K562 (cell line): ENCODE measurements around the gene TMEM170A. TPM values are rescaled to one million over a fixed set of nuclear protein-coding genes. Genes with fewer than 3 reads are reported as not detected.

Experiments
- ATAC-seq: fragments of 200-7000 bp; cut with Tn5 transposase; 3 replicates; pipeline ENCODE4 v1.9.1; 2020; ENCODE audit warnings: moderate library complexity
- BruUV-seq: library from RNA; stranded (reverse); fragments of 400-500 nt; replicated peaks from 2 replicates; lab custom pipeline; 2021; lab: Mats Ljungman, UMichigan
- CTCF ChIA-PET: fragments of 300-600 bp; formaldehyde crosslinking; extraction: SDS; loops from one replicate; lab custom pipeline; 2021; ENCODE audit warnings: low intra/inter-chr PET ratio; lab: Yijun Ruan, JAX
- POLR2A ChIA-PET: fragments of 300-600, 350-650 bp; sonication (Branson Sonifier 250); formaldehyde crosslinking; extraction: SDS; loops from one replicate; lab custom pipeline; 2021; ENCODE audit warnings: antibody characterized with exemption, inconsistent platforms; lab: Yijun Ruan, JAX
- DNase-seq, 4 experiments: peaks; one replicate each; pipeline versions ENCODE4 v3.0.0 to v3.0.0-alpha.2; 2011 to 2018; ENCODE audit warnings: low spot score in 3 of 4, mixed read lengths in 3 of 4; ENCODE audit errors: extremely low read depth in 1 of 4
- FAIRE-seq: peaks from 2 replicates; lab custom pipeline; 2011; peaks lifted over from hg19 to GRCh38; lab: Jason Lieb, UNC
- H2AFZ ChIP-seq: 2 replicates; pipeline ENCODE4 v1.6.0; 2011; ENCODE audit warnings: low read depth, low read length, control low read depth, inconsistent platforms
- H3K27ac ChIP-seq: fragments of 200-600 bp; 3 replicates; pipeline ENCODE4 v1.8.0; 2011; ENCODE audit warnings: low read depth, mild to moderate bottlenecking, control low read depth, inconsistent platforms, low read length, moderate library complexity, mixed read lengths; ENCODE audit errors: extremely low read depth
- H3K27me3 ChIP-seq, 2 experiments: fragments of 300-600 bp in 1 of 2; 2 replicates in 1 of 2; 3 replicates in 1 of 2; pipeline versions ENCODE4 v1.6.0 to v1.8.0; 2011; ENCODE audit warnings: inconsistent platforms in 2 of 2, low read length in 2 of 2, mild to moderate bottlenecking in 1 of 2, mixed read lengths in 1 of 2, moderate library complexity in 1 of 2; ENCODE audit not compliant: control insufficient read depth in 2 of 2, insufficient read depth in 2 of 2
- H3K36me3 ChIP-seq: fragments of 300-600 bp; 3 replicates; pipeline ENCODE4 v1.8.0; 2011; ENCODE audit warnings: mild to moderate bottlenecking, low read length, inconsistent platforms; ENCODE audit not compliant: control insufficient read depth, insufficient read depth
- H3K4me1 ChIP-seq, 2 experiments: fragments of 200-600 bp in 1 of 2; replicated peaks in 1 of 2; 2 replicates in 1 of 2; 3 replicates in 1 of 2; pipeline versions ENCODE4 v1.5.1 to v1.8.0; 2011; ENCODE audit warnings: inconsistent platforms in 2 of 2, low read length in 2 of 2, mild to moderate bottlenecking in 1 of 2, mixed read lengths in 1 of 2, moderate library complexity in 1 of 2; ENCODE audit not compliant: control insufficient read depth in 2 of 2, insufficient read depth in 2 of 2
- H3K4me2 ChIP-seq: 2 replicates; pipeline ENCODE4 v1.6.1; 2011; ENCODE audit warnings: low read length, control low read depth, inconsistent platforms, mixed read lengths; ENCODE audit not compliant: insufficient read depth
- H3K4me3 ChIP-seq: fragments of 200-600 bp; sonication (generic), shearing (Covaris generic); 2 replicates; pipeline ENCODE4 v1.5.1; 2016; ENCODE audit warnings: control low read depth, inconsistent platforms
- H3K79me2 ChIP-seq: fragments of 200-600 bp; 3 replicates; pipeline ENCODE4 v1.8.0; 2011; ENCODE audit warnings: low read length, inconsistent platforms; ENCODE audit not compliant: control insufficient read depth, insufficient read depth
- H3K9ac ChIP-seq, 2 experiments: 2 replicates each; pipeline versions ENCODE4 v1.6.0 to v1.6.1; 2011; ENCODE audit warnings: low read depth in 2 of 2, low read length in 2 of 2, control low read depth in 1 of 2, inconsistent platforms in 1 of 2, mild to moderate bottlenecking in 1 of 2, mixed read lengths in 1 of 2; ENCODE audit not compliant: insufficient read depth in 1 of 2
- H3K9me1 ChIP-seq: one replicate; pipeline ENCODE4 v1.6.0; 2011; ENCODE audit warnings: inconsistent platforms, mild to moderate bottlenecking, low read length, moderate library complexity; ENCODE audit not compliant: control insufficient read depth, insufficient read depth
- H3K9me3 ChIP-seq: replicated peaks from 2 replicates; pipeline ENCODE4 v1.5.1; 2011; ENCODE audit warnings: low read depth, low read length, inconsistent platforms; ENCODE audit not compliant: control insufficient read depth, insufficient read depth
- H4K20me1 ChIP-seq: replicated peaks from 2 replicates; pipeline ENCODE4 v1.6.1; 2011; ENCODE audit warnings: low read length, inconsistent platforms, mixed read lengths; ENCODE audit not compliant: control insufficient read depth, insufficient read depth
- ATF4 ChIP-seq: fragments of 450-650 bp; formaldehyde crosslinking; IDR thresholded peaks from 2 replicates; pipeline ENCODE4 v1.4.0; 2022; ENCODE audit warnings: mild to moderate bottlenecking, moderate library complexity
- CBX3 ChIP-seq, 2 experiments: IDR thresholded peaks; 1 replicate in 1 of 2; 2 replicates in 1 of 2; pipeline ENCODE4 v1.6.1; 2012; ENCODE audit warnings: inconsistent platforms in 2 of 2, low read length in 2 of 2, borderline replicate concordance in 1 of 2, control low read depth in 1 of 2
- CEBPB ChIP-seq: fragments of 450-650 bp; IDR thresholded peaks from 2 replicates; pipeline ENCODE4 v1.6.1; 2016; ENCODE audit warnings: missing genetic modification characterization, missing compliant biosample characterization
- CTCF ChIP-seq, 3 experiments: IDR thresholded peaks in 2 of 3; conservative IDR thresholded peaks in 1 of 3; 2 replicates each; pipeline ENCODE4 v1.5.1; 2011 to 2012; ENCODE audit warnings: low read length in 3 of 3, mild to moderate bottlenecking in 3 of 3, control low read depth in 2 of 3, improper control_type of control experiment in 1 of 3, inconsistent platforms in 1 of 3, low read depth in 1 of 3, mixed read lengths in 1 of 3, moderate library complexity in 1 of 3; ENCODE audit not compliant: insufficient read depth in 2 of 3
- ELF2 ChIP-seq: fragments of 250-450 bp; sonication (Bioruptor Pico); IDR thresholded peaks from 2 replicates; pipeline ENCODE4 v1.5.0; 2021; ENCODE audit warnings: mild to moderate bottlenecking
- KLF16 ChIP-seq: IDR thresholded peaks from 2 replicates; pipeline ENCODE4 v1.6.1; 2016; ENCODE audit warnings: antibody characterized with exemption
- RAD21 ChIP-seq, 2 experiments: fragments of 250-450 bp in 1 of 2; fragments of 450-650 bp in 1 of 2; sonication (Bioruptor Pico) in 1 of 2; formaldehyde crosslinking in 1 of 2; IDR thresholded peaks in 1 of 2; conservative IDR thresholded peaks in 1 of 2; 2 replicates each; pipeline versions ENCODE4 v1.4.0 to v1.8.0; 2020 to 2022; ENCODE audit warnings: mild to moderate bottlenecking in 2 of 2, moderate library complexity in 1 of 2
- SMC3 ChIP-seq: conservative IDR thresholded peaks from 2 replicates; pipeline ENCODE4 v1.6.1; 2011; ENCODE audit warnings: low read depth, low read length, improper control_type of control experiment; ENCODE audit not compliant: insufficient read depth
- ZBTB1 ChIP-seq: sonication (generic); formaldehyde crosslinking; IDR thresholded peaks from 2 replicates; pipeline ENCODE4 v1.8.1; 2023; ENCODE audit warnings: missing genetic modification reagents, low read depth, mild to moderate bottlenecking, borderline replicate concordance
- WGBS: fragments of 100-300 bp; shearing (Covaris generic); methylation state at CpG from one replicate; pipeline ENCODE4 v1.1.6; 2016; ENCODE audit warnings: low coverage, mixed read lengths; ENCODE audit not compliant: insufficient coverage; ENCODE audit errors: missing lambda C conversion rate; 5-methylcytosine and 5-hydroxymethylcytosine counted together
- in situ Hi-C: fragments of 300-500 bp; cut with MboI; formaldehyde crosslinking; loops from 4 replicates; pipeline ENCODE4 v1.15.0; 2018; ENCODE audit warnings: inconsistent platforms, mixed read lengths
- intact Hi-C: fragments of 100-400 bp; cut with micrococcal nuclease; formaldehyde crosslinking; loops from 2 replicates; pipeline ENCODE4 v1.14.2; 2022
- polyA plus RNA-seq, 8 experiments: library from polyadenylated mRNA; depleted of rRNA in 4 of 8; stranded (reverse) in 5 of 8; unstranded in 3 of 8; fragments of >200 nt; fragmentation: Nextera tagmentation in 2 of 8; fragmentation: Illumina TruSeq in 1 of 8; extraction: Ambion mirVana in 2 of 8; extraction: Trizol in 1 of 8; gene quantifications; 2 replicates each; pipeline versions ENCODE4 v1.2.1 to v1.2.3, GENCODE V29; 2011 to 2014; ENCODE audit warnings: inconsistent platforms in 1 of 8, missing spikeins in 1 of 8
- total RNA-seq, 7 experiments: library from RNA; depleted of rRNA in 6 of 7; stranded (reverse); fragments of >200 nt in 6 of 7; fragmentation: Illumina TruSeq in 2 of 7; extraction: Trizol in 2 of 7; gene quantifications; 2 replicates each; pipeline versions ENCODE4 v1.2.1 to v1.2.3, GENCODE V29; 2011 to 2021; ENCODE audit warnings: low replicate concordance in 1 of 7

Gene TMEM170A
- total and polyA plus RNA-seq, 9 of the 15 experiments (the other 6 are each of a cell fraction or from before 2014, with no cell fraction given) = 6.1 to 30.2 (median 15.0) TPM

GRCh38 chr16:75406943-75407342 lies 57.5 kb downstream of the TMEM170A start:
- FAIRE-seq = no peak
- CTCF ChIA-PET = no interaction called here
- no TSS peak for BruUV-seq
- H3K9me3 ChIP-seq = no peaks in the 10 kb centered on the region
- WGBS = 91% methylated on average over 4 of the region's 4 CpGs
- H3K9ac ChIP-seq = no peak overlapping the region
- DNase-seq = no peak
- H2AFZ ChIP-seq = no peak overlapping the region
- in situ Hi-C loops (no loop called here), intact Hi-C loops (no loop called here)
- POLR2A ChIA-PET = interaction anchor here (0.6 kb wide), 1 partner anchor 159 kb away, joined by 3 read pairs; the partner anchor contains the start of gene GABARAPL2
- no peaks in the 10 kb centered on the region for H3K9me1 ChIP-seq
- no peaks in the 10 kb centered on the region for H3K27me3 ChIP-seq
- peaks cover 46% of the 10 kb centered on the region; the same call in 2 of the 3 replicates for H3K36me3 ChIP-seq
- no peak overlapping the region for H3K4me3 ChIP-seq
- H3K27ac ChIP-seq = no peak overlapping the region
- H3K4me2 ChIP-seq = no peak overlapping the region
- H3K4me1 ChIP-seq = no peaks in the 10 kb centered on the region; a peak in 1 of 5 replicates
- H4K20me1 ChIP-seq = no peaks in the 10 kb centered on the region
- ATAC-seq = no peak
- TF ChIP-seq ATF4 (CRISPR knock-in tag) (no peak), ELF2 (no peak), CEBPB (tag) (peak; percentile 61)
- no peaks in the 10 kb centered on the region for H3K79me2 ChIP-seq

DNA sequence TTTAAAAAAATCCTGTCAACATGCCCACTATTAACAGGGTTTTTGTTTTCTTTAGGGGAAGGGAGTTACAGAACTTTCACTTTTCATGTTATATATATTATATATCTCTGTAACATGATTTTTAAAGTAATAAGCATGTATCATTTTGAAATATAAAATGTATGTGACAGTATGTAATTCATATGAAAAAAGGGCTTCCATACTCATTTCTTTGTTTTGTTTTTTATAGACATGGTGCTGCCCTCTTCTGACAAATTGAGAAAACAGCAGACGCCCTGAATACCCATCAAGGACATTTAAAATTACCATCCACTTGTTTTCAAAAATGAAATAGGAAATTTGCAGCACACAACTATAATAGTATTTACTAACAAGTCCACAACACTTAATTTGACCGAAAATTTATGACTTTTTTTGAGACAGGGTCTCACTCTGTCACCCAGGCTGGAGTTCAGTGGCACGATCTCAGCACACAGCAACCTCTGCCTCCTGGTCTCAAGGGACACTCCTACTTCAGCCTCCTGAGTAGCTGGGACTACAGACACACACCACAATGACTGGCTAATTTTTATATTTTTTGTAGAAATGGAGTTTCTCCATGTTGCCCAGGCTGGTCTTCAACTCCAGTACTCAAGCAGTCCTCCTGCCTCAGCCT lies 61.5 kb downstream of the TMEM170A start:
- TF ChIP-seq ZBTB1 (no peak), CTCF (IDR thresholded peaks at IDR 0.05 in 2 of 3, conservative IDR thresholded peaks at IDR 0.05 in 1 of 3; ENCODE audit: insufficient read depth in 2 of 3, low read depth in 1 of 3, low read length in 3 of 3) (peak; percentile 12 to 77 (median 50); a peak in 4 of 6 replicates), CBX3 (IDR thresholded peaks at IDR 0.05; ENCODE audit: borderline replicate concordance in 1 of 2, low read length in 2 of 2) (no peak), SMC3 (peak; percentile 32; the same call in 1 of the 2 replicates), KLF16 (0 out of 2 replicates have a peak, but pooled peaks have one; percentile 16), RAD21 (CRISPR knock-in tag; conservative IDR thresholded peaks at IDR 0.05 in 1 of 2, IDR thresholded peaks at IDR 0.05 in 1 of 2) (peak; percentile 48 to 62)
- WGBS = 35% methylated on average over 3 of the region's 3 CpGs
- no peak overlapping the region for H3K27ac ChIP-seq

More for the DNA sequence above, 61.5 kb downstream of the TMEM170A start:
- FAIRE-seq = peak; percentile 84
- Histone ChIP-seq H3K9me1 (no peaks in the 10 kb centered on the region), H3K79me2 (no peaks in the 10 kb centered on the region), H3K4me2 (no peak overlapping the region), H3K4me1 (no peaks in the 10 kb centered on the region; a peak in 1 of 5 replicates), H2AFZ (no peak overlapping the region), H3K9ac (no peak overlapping the region), H3K36me3 (peaks cover 23% of the 10 kb centered on the region; the same call in 1 of the 3 replicates), H3K9me3 (no peaks in the 10 kb centered on the region), H3K4me3 (no peak overlapping the region), H4K20me1 (no peaks in the 10 kb centered on the region), H3K27me3 (no peaks in the 10 kb centered on the region)
- in situ Hi-C loops = no loop called here
- no TSS peak for BruUV-seq
- peak; percentile 18 to 36 (median 22) for DNase-seq
- intact Hi-C loops = loop anchor here (1.0 to 5.0 kb wide), 2 partner anchors 171 to 204 kb away; no protein-coding TSS in a partner anchor
- ATAC-seq = peak; percentile 63; the same call in 2 of the 3 replicates
- CTCF ChIA-PET = interaction anchor here (0.6 to 2.0 kb wide), 7 partner anchors 17 to 461 kb away, joined by 3 to 10 read pairs (median 3); partner anchors contain the start of gene BCAR1
- POLR2A ChIA-PET = no interaction called here
